Omental fat pad (tissue), 4 donors: ENCODE measurements around the gene ELP4. TPM values are rescaled to one million over a fixed set of nuclear protein-coding genes. Genes with fewer than 3 reads are reported as not detected.

ENCODE experiments used
- ATAC-seq: fragments of 150-250 bp; one replicate; pipeline ENCODE4 v1.9.1; 2016; ENCODE audit warnings: mild to moderate bottlenecking, moderate library complexity; ENCODE audit not compliant: low FRiP score
- DNase-seq: peaks from one replicate; pipeline ENCODE4 v3.0.0-alpha.2; 2019; ENCODE audit warnings: low spot score
- total RNA-seq, 4 donors: library from RNA; depleted of rRNA; stranded (reverse); fragments of >200 nt; gene quantifications; one replicate each; pipeline ENCODE4 v1.1.0, GENCODE V29; 2016
- TF ChIP-seq, protein P1 (sequence below), 3 donors: fragments of 450-650 bp; IDR thresholded peaks; one replicate each; pipeline ENCODE4 v1.5.1; 2016 to 2017; ENCODE audit warnings: antibody characterized with exemption in 3 of 3, mild to moderate bottlenecking in 3 of 3, moderate library complexity in 2 of 3

The ELP4 gene
- total RNA-seq, 4 donors from 2014 or later, result 14.1 to 32.0 (median 20.8) TPM

DNA sequence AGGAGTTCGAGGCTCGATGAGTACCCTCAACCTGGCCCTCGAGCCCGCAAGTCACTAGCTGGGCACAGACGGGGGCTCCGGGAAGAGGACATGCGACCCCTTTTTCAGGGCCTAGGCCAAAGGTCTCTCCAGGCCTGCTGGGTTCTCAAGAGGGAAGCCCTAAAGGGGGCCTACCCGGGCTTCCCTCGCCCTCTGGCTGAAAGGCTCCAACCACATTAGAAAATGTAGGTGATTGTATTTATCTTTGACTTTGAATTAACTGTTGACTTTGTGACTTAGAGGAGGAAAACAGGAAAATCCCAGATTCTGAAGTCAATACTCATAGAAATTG is 308.8 kb downstream of the ELP4 start:
- TF ChIP-seq, protein P1, sequence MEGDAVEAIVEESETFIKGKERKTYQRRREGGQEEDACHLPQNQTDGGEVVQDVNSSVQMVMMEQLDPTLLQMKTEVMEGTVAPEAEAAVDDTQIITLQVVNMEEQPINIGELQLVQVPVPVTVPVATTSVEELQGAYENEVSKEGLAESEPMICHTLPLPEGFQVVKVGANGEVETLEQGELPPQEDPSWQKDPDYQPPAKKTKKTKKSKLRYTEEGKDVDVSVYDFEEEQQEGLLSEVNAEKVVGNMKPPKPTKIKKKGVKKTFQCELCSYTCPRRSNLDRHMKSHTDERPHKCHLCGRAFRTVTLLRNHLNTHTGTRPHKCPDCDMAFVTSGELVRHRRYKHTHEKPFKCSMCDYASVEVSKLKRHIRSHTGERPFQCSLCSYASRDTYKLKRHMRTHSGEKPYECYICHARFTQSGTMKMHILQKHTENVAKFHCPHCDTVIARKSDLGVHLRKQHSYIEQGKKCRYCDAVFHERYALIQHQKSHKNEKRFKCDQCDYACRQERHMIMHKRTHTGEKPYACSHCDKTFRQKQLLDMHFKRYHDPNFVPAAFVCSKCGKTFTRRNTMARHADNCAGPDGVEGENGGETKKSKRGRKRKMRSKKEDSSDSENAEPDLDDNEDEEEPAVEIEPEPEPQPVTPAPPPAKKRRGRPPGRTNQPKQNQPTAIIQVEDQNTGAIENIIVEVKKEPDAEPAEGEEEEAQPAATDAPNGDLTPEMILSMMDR (IDR thresholded peaks at IDR 0.05), result no peak

DNA sequence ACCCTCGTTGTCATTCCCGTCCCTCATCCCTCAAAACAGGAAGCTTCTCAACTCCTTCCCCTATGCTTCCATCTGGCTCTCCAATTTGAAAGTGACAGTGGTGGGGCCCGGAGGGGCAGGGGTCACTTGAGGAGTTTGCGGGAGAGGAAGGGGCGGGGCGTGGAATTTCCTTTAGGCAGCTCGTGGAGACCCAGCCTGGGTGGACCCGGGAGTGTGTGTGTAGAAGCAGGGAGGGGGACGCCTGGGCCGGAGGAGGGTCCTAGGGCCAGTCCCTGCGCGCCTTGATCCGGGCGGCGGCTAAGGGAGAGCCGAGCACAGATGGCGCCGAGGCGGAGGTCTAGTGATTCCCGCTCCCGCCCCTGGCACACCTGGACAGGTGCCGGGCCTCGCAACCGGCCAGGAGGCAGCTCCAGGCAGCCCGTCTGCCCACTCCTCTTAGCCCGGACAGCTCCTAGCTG is 309.3 kb downstream of the ELP4 start:
- TF ChIP-seq, protein P1 (IDR thresholded peaks at IDR 0.05), result no peak
- DNase-seq (no peak), ATAC-seq (no peak)

More for the DNA sequence above, 308.8 kb downstream of the ELP4 start:
- no peak for ATAC-seq
- DNase-seq, result no peak

DNA sequence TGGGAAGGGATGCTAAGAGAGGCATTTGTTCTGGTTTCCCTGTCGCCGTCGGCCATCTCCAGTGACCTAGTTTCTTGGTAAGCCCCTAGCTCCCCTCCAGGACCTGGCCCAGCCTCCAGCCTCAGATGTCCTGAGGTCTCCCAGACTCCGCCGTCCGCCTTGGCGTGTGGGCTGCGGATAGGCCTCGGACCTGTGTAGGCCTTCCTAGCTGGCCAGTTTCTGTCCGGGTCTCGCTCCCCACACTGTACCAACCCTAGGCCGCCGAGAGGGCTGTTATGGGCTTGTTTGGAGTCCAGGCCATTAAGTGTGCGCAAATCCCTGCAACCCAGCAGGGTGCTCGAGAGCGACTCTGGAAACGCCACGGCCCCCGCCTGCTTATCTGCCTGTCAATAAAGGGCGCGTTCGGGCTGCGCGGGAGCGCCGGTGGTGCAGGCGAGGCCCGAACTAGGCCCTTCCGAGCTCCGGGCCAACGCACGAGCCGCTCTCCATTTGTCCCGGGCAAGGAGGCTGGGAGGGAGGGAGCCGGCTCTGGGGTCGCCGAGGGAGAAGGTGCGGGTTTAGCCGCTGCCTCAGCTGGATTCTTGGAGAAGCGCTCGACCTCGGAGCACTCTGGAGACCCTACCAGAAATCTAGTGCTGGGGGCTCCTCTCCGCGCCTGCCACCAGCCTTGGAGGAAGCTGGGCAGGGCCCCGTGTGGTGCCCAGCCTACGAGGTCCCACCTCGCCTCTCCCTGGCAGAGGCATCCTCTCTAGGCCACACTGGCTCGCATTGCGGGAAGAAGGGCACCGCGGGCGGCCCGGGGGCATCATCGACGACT is 310.3 kb downstream of the ELP4 start:
- DNase-seq (no peak), ATAC-seq (no peak)
- TF ChIP-seq, protein P1 (IDR thresholded peaks at IDR 0.05), result no peak

DNA sequence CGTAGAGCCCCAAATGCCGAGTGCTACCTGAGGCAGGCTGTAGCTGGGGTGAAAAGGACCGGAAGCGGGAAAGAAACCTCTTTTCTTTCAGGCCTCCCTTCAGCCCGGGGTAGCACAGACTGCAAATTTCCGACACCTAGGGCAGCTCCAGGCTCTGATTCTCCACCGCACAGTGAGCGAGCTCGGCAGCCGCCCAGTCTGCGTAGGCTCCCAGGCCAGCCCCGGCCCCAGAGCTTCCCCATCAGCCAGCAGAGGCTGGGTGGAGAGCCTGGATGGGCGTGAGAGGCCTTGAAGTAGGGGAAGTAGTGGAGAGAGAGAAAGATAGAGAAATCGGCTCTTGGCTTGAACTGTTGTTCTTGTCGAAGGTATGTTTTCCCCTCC is 310.9 kb downstream of the ELP4 start:
- ATAC-seq (no peak), DNase-seq (no peak)
- TF ChIP-seq, protein P1 (IDR thresholded peaks at IDR 0.05), result no peak

DNA sequence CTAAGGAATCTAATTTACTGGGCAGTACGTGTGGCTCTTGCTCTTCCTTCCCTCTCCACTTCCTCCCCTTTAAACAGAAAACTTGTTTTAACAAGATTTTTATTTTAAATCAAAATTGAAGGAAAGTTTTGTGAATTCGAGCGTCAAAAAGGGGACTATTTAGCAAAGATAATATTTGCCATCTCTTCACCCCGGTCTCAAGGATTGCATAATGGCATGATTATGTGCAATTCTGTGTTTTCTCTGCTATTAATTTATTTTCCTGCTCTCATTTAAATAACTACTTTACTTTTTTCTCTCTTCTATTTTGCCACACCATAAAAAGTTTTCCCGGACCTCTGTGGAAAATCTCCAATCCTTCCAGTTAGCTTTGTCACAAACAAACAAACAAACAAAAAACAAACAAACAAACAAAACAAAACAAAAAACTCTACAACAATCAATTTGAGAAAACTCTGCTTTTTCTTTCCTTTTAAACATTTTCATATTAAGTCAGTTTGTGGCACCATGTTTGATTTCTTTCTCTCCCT is 311.7 kb downstream of the ELP4 start:
- no peak for ATAC-seq
- no peak for DNase-seq
- TF ChIP-seq, protein P1 (IDR thresholded peaks at IDR 0.05), result no peak

DNA sequence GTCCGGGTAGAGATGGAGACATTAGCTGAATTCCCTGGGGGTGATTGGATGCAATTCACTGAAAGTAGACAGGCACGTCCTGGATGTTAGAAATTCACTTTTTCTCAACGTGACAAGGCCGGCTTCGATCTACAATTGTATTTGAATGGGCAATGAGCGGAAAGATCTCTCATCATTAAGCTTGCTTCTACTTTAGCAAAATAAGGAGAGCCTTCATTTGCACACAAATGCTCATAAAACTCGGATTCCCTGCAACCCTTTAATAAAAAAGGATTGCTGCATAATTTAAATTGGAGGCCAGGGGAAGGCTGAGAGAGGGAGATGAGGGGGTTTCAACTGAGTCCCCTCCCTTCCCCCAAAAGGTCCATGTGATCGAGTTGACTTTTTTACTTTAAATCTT is 312.2 kb downstream of the ELP4 start:
- ATAC-seq (no peak), DNase-seq (no peak)
- TF ChIP-seq, protein P1 (IDR thresholded peaks at IDR 0.05), result no peak
